ENCODE results near the gene FABP2. TPM values are rescaled to one million over a fixed set of nuclear protein-coding genes. Genes with fewer than 3 reads are reported as not detected.

FABP2 gene
- total RNA-seq, 1 donor from 2014 or later, result not detected

DNA sequence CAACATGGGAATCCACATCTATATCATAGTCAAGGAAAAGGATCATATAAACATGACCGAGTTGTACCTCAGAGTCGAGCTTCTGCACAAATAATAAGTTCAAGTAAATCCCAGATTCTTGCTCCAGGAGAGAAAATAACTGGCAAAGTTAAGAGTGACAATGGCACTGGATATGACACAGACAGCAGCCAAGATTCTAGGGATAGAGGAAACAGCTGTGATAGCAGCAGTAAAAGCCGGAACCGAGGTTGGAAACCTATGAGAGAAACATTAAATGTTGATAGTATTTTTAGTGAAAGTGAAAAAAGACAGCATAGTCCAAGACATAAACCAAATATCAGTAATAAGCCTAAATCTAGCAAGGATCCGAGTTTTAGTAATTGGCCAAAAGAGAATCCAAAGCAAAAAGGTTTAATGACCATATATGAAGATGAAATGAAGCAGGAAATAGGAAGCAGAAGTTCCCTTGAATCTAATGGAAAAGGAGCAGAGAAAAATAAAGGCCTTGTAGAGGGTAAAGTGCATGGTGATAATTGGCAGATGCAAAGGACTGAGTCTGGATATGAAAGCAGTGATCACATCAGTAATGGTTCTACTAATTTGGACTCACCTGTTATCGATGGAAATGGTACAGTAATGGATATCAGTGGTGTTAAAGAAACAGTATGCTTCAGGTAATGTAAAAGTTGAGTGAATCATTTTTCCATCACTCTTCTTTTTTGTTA, 50.4 kb downstream of the FABP2 start:
- no peak for FAIRE-seq
- DNase-seq (ENCODE audit: low spot score in 2 of 2), result no peak

DNA sequence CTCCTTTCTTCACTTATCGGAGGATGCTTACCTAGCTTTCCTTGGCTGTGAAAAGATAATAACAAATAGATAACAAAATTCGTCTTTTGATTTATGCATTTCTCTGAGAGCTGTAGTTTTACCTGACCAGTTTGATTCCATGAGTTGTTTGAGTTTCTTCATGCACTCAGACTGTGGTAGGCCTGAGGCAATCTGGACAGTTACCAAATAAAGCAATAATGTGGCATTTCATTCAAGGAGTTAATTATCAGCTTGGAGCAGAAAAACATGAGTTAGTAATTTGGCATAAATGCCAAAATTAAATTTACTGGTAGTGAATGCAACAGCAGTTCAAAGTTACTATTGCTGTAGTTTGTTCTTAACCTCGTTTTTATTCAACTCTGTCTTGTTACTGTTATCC, 53.5 kb downstream of the FABP2 start:
- DNase-seq (ENCODE audit: low spot score in 2 of 2), result no peak
- FAIRE-seq, result no peak

Small RNAs within 50 kb of the gene (small RNA-seq; reads per million reads assigned to genes)
- gene RNU4-33P, result not detected

Other genes with a start within 250 kb of the FABP2 start
- gene MYOZ2, start 186.3 kb downstream of the FABP2 start, total RNA-seq, result 0.41 TPM
- 12.2 TPM for gene USP53, start 109.4 kb downstream of the FABP2 start, total RNA-seq